ENCODE data around the gene PPP1R3E.

- TF ChIP-seq TAF1 (IDR thresholded peaks at IDR 0.05; ENCODE audit: low read depth, low read length) (peak; percentile 64; the same call in 1 of the 2 replicates), PAX5 (IDR thresholded peaks at IDR 0.05; ENCODE audit: insufficient read depth, low read length, severe bottlenecking) (no peak), POLR2A (IDR thresholded peaks at IDR 0.05; ENCODE audit: low read depth, low read length) (peak; percentile 79)
Measured at GRCh38 chr14:23302290-23303225, at the start of gene PPP1R3E.

All from GM12891 (cell line).